ENCODE data around the gene ATN1. TPM values are rescaled to one million over a fixed set of nuclear protein-coding genes. Genes with fewer than 3 reads are reported as not detected.
"Not testable (repeated sequence)": the region's sequence is repeated elsewhere in the genome, so short reads cannot be mapped to it uniquely, and the experiment has no call there.

The ATN1 gene
- total and polyA plus RNA-seq, 2 of the 4 experiments (the other 2 are of a cell fraction), result 3.4 to 58.7 TPM

GRCh38 chr12:6889775-6890573 is 37.8 kb upstream of the ATN1 start:
- 85% methylated on average over 5 of the region's 21 CpGs; no CpG with 5 or more reads in 1 of the 2 experiments for WGBS, 2 experiments (ENCODE audit: extremely low coverage in 2 of 2, insufficient read length in 1 of 2)
- H3K9me3 ChIP-seq (ENCODE audit: control insufficient read depth, insufficient read depth, low read length); H3K36me3 ChIP-seq (ENCODE audit: control insufficient read depth, insufficient read depth, low read length); BruUV-seq (replicated peaks); H3K9ac ChIP-seq (ENCODE audit: low read depth, low read length); H3K4me3 ChIP-seq (ENCODE audit: insufficient read depth, low read depth, low read length); POLR2A ChIA-PET (ENCODE audit: unreplicated experiment); H3K27ac ChIP-seq (ENCODE audit: insufficient read depth, low read length); dilution Hi-C loops (cut with HindIII; ENCODE audit: low sequenced_read_pairs, unreplicated experiment); in situ Hi-C loops (cut with MboI; ENCODE audit: low sequenced_read_pairs); intact Hi-C loops (cut with micrococcal nuclease); H2AK9ac ChIP-seq (replicated peaks; ENCODE audit: low read depth, low read length, poor library complexity); DNase-seq; H3K27me3 ChIP-seq (ENCODE audit: control insufficient read depth, insufficient read depth, low read length); H3K4me2 ChIP-seq (ENCODE audit: low read depth, low read length); H3K18ac ChIP-seq (ENCODE audit: low read depth, low read length); H2BK20ac ChIP-seq (ENCODE audit: low read depth, low read length); ATAC-seq (ENCODE audit: low read depth); H2AFZ ChIP-seq (replicated peaks; ENCODE audit: low read length, poor library complexity); H4K20me1 ChIP-seq (ENCODE audit: insufficient read depth, low read length); CTCF ChIA-PET; H3K4me1 ChIP-seq (ENCODE audit: control insufficient read depth, insufficient read depth, low read length): not testable (repeated sequence)
- Histone ChIP-seq H3K56ac (ENCODE audit: extremely low read depth, insufficient read depth, low read length) (peak overlapping the region; percentile 84; the same call in 1 of the 2 replicates), H2BK15ac (ENCODE audit: low read depth, low read length) (peak overlapping the region; percentile 63; the same call in 2 of the 3 replicates), H3K4ac (ENCODE audit: low read depth, low read length) (peak overlapping the region; percentile 87; the same call in 1 of the 2 replicates), H3K9me1 (ENCODE audit: insufficient read depth, low read length) (0 out of 2 replicates have a peak, but pooled peaks cover 12% of the 10 kb centered on the region), H4K91ac (ENCODE audit: insufficient read depth, low read depth, low read length) (peak overlapping the region; percentile 92), H2AK5ac (ENCODE audit: low read depth, low read length) (peak overlapping the region; percentile 88; the same call in 1 of the 2 replicates), H4K8ac (ENCODE audit: low read depth in 2 of 2, low read length in 2 of 2) (peak overlapping the region; percentile 85 to 99), H3K14ac (replicated peaks; ENCODE audit: low read depth, low read length) (peak overlapping the region; percentile 78), H2BK120ac (ENCODE audit: low read depth, low read length) (peak overlapping the region; percentile 75), H2BK5ac (ENCODE audit: low read depth, low read length, poor library complexity, severe bottlenecking) (peak overlapping the region; percentile 86), H3K23ac (ENCODE audit: low read depth, low read length) (peak overlapping the region; percentile 76), H4K5ac (ENCODE audit: low read depth, low read length) (peak overlapping the region; percentile 96; the same call in 1 of the 2 replicates), H3K79me1 (ENCODE audit: low read depth in 1 of 2, low read length in 2 of 2) (peaks cover 5 to 20% of the 10 kb centered on the region in 2 experiments; a peak in 3 of 4 replicates)

All from IMR-90 (cell line).